Neural cell (in vitro differentiated cells): ENCODE data around the gene PHF3. TPM values are rescaled to one million over a fixed set of nuclear protein-coding genes. Genes with fewer than 3 reads are reported as not detected.

Source experiments
- H2AFZ ChIP-seq: fragments of 200-600, 300-800 bp; sonication (generic), shearing (Covaris generic); 2 replicates; pipeline ENCODE4 v1.6.0; 2014; ENCODE audit warnings: low read depth, mild to moderate bottlenecking, antibody characterized with exemption, low read length, moderate library complexity
- H3F3A ChIP-seq: fragments of 200-600 bp; shearing (Covaris generic); 2 replicates; pipeline ENCODE4 v1.6.1; 2016; ENCODE audit warnings: mild to moderate bottlenecking, moderate library complexity, mixed read lengths, antibody characterized with exemption, low read length; ENCODE audit not compliant: insufficient read depth, poor library complexity, severe bottlenecking
- H3K27ac ChIP-seq: fragments of 200-600, 300-800 bp; sonication (generic), shearing (Covaris generic); 2 replicates; pipeline ENCODE4 v1.5.1; 2014; ENCODE audit warnings: mild to moderate bottlenecking, low read length, moderate library complexity
- H3K27me3 ChIP-seq: fragments of 300-800, 200-600 bp; sonication (generic), shearing (Covaris generic); 2 replicates; pipeline ENCODE4 v1.6.0; 2014; ENCODE audit warnings: mild to moderate bottlenecking, low read depth, low read length, moderate library complexity; ENCODE audit not compliant: insufficient read depth
- H3K36me3 ChIP-seq: fragments of 300-800, 200-600 bp; sonication (generic), shearing (Covaris generic); 2 replicates; pipeline ENCODE4 v1.5.1; 2014; ENCODE audit warnings: mild to moderate bottlenecking, antibody characterized with exemption, low read length, moderate library complexity; ENCODE audit not compliant: insufficient read depth
- H3K4me2 ChIP-seq: fragments of 300-800, 200-600 bp; sonication (generic), shearing (Covaris generic); 2 replicates; pipeline ENCODE4 v1.6.0; 2014; ENCODE audit warnings: mild to moderate bottlenecking, low read length
- H3K4me3 ChIP-seq: fragments of 300-800, 200-600 bp; sonication (generic), shearing (Covaris generic); 2 replicates; pipeline ENCODE4 v1.5.1; 2014; ENCODE audit warnings: mild to moderate bottlenecking, low read length, moderate library complexity
- H3K79me2 ChIP-seq: fragments of 200-600 bp; shearing (Covaris generic); replicated peaks from 2 replicates; pipeline ENCODE4 v1.6.0; 2014; ENCODE audit warnings: mild to moderate bottlenecking, low read length, moderate library complexity; ENCODE audit not compliant: insufficient read depth
- H3K9ac ChIP-seq: fragments of 300-800, 200-600 bp; sonication (generic), shearing (Covaris generic); 2 replicates; pipeline ENCODE4 v1.6.1; 2016; ENCODE audit warnings: mild to moderate bottlenecking, low read length, mixed read lengths
- H3K9me2 ChIP-seq: fragments of 200-600 bp; shearing (Covaris generic); 2 replicates; pipeline ENCODE4 v1.6.1; 2016; ENCODE audit warnings: mild to moderate bottlenecking, low read length, mixed read lengths; ENCODE audit not compliant: insufficient read depth
- H3K9me3 ChIP-seq: fragments of 200-600, 300-800 bp; sonication (generic), shearing (Covaris generic); 2 replicates; pipeline ENCODE4 v1.6.1; 2016; ENCODE audit warnings: mild to moderate bottlenecking, mixed run types, low read length, moderate library complexity, mixed read lengths
- H4K20me1 ChIP-seq: fragments of 200-600 bp; shearing (Covaris generic); 2 replicates; pipeline ENCODE4 v1.6.1; 2016; ENCODE audit warnings: mild to moderate bottlenecking, mixed run types; ENCODE audit not compliant: insufficient read depth
- EP300 ChIP-seq: fragments of 450-650 bp; conservative IDR thresholded peaks from 2 replicates; pipeline ENCODE4 v1.6.1; 2014; ENCODE audit warnings: antibody characterized with exemption, mild to moderate bottlenecking, moderate library complexity; ENCODE audit not compliant: poor library complexity, severe bottlenecking
- EZH2 ChIP-seq: fragments of 200-600, 300-800 bp; shearing (Covaris generic), sonication (generic); IDR thresholded peaks from 2 replicates; pipeline ENCODE4 v1.6.1; 2014; ENCODE audit warnings: antibody characterized with exemption, low read length, borderline replicate concordance, mild to moderate bottlenecking; ENCODE audit not compliant: insufficient read depth, poor library complexity, severe bottlenecking
- MXI1 ChIP-seq: fragments of 450-650 bp; conservative IDR thresholded peaks from 2 replicates; pipeline ENCODE4 v1.6.1; 2014; ENCODE audit warnings: antibody characterized with exemption, mild to moderate bottlenecking; ENCODE audit not compliant: poor library complexity, severe bottlenecking
- POLR2AphosphoS5 ChIP-seq: IDR thresholded peaks from 2 replicates; pipeline ENCODE4 v1.6.1; 2012
- RAD21 ChIP-seq: fragments of 450-650 bp; conservative IDR thresholded peaks from 2 replicates; pipeline ENCODE4 v1.6.1; 2014; ENCODE audit warnings: antibody characterized with exemption, mild to moderate bottlenecking, moderate library complexity
- SMC3 ChIP-seq: fragments of 450-650 bp; conservative IDR thresholded peaks from 2 replicates; pipeline ENCODE4 v1.6.1; 2014; ENCODE audit warnings: antibody characterized with exemption, mild to moderate bottlenecking, moderate library complexity; ENCODE audit not compliant: poor library complexity
- TAF1 ChIP-seq: IDR thresholded peaks from 2 replicates; pipeline ENCODE4 v1.6.1; 2012; ENCODE audit warnings: low read depth
- polyA plus RNA-seq: library from polyadenylated mRNA; depleted of rRNA; stranded (reverse); fragments of >200 nt; gene quantifications from 2 replicates; pipeline ENCODE4 v1.2.3, GENCODE V29; 2014
- TF ChIP-seq, protein P1 (sequence below): IDR thresholded peaks from 2 replicates; pipeline ENCODE4 v1.6.1; 2012; ENCODE audit warnings: borderline replicate concordance
- TF ChIP-seq, protein P2 (sequence below): fragments of 450-650 bp; IDR thresholded peaks from 2 replicates; pipeline ENCODE4 v1.5.1; 2014; ENCODE audit warnings: antibody characterized with exemption, mild to moderate bottlenecking, moderate library complexity; ENCODE audit not compliant: poor library complexity, severe bottlenecking

Gene PHF3
- polyA plus RNA-seq, 1 donor from 2014 or later: 21.1 TPM

DNA sequence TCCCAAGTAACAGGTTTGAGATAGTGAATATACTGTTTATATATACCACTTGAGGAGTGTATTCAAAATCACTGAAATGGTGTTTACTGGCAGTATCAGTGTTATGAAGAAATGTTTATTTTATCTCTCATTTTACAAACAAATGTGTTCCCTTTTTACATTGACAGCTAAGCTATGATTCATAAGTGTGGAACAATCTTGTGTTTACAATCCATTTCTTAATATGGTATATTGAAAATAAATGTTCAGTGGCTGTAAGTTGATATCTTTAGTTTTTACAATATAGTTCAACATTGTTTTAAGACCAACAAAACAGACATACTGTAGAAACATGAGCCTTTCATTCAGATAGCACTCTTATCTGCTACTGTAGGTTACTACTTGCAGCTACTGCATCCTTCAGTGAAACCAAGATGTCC is 14.3 kb downstream of the PHF3 start:
- no peaks in the 10 kb centered on the region for H3K9me3 ChIP-seq
- H3K27me3 ChIP-seq: no peaks in the 10 kb centered on the region
- no peak overlapping the region for H3K9ac ChIP-seq
- no peaks in the 10 kb centered on the region for H3F3A ChIP-seq
- peaks cover 99% of the 10 kb centered on the region for H3K79me2 ChIP-seq
- TF ChIP-seq SMC3: no peak
- no peak for TF ChIP-seq MXI1
- TF ChIP-seq RAD21: no peak
- no peak for TF ChIP-seq TAF1
- TF ChIP-seq EP300: no peak
- TF ChIP-seq, protein P1, sequence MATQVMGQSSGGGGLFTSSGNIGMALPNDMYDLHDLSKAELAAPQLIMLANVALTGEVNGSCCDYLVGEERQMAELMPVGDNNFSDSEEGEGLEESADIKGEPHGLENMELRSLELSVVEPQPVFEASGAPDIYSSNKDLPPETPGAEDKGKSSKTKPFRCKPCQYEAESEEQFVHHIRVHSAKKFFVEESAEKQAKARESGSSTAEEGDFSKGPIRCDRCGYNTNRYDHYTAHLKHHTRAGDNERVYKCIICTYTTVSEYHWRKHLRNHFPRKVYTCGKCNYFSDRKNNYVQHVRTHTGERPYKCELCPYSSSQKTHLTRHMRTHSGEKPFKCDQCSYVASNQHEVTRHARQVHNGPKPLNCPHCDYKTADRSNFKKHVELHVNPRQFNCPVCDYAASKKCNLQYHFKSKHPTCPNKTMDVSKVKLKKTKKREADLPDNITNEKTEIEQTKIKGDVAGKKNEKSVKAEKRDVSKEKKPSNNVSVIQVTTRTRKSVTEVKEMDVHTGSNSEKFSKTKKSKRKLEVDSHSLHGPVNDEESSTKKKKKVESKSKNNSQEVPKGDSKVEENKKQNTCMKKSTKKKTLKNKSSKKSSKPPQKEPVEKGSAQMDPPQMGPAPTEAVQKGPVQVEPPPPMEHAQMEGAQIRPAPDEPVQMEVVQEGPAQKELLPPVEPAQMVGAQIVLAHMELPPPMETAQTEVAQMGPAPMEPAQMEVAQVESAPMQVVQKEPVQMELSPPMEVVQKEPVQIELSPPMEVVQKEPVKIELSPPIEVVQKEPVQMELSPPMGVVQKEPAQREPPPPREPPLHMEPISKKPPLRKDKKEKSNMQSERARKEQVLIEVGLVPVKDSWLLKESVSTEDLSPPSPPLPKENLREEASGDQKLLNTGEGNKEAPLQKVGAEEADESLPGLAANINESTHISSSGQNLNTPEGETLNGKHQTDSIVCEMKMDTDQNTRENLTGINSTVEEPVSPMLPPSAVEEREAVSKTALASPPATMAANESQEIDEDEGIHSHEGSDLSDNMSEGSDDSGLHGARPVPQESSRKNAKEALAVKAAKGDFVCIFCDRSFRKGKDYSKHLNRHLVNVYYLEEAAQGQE: no peak
- no peak for TF ChIP-seq POLR2AphosphoS5
- no peak for TF ChIP-seq EZH2
- TF ChIP-seq, protein P2, sequence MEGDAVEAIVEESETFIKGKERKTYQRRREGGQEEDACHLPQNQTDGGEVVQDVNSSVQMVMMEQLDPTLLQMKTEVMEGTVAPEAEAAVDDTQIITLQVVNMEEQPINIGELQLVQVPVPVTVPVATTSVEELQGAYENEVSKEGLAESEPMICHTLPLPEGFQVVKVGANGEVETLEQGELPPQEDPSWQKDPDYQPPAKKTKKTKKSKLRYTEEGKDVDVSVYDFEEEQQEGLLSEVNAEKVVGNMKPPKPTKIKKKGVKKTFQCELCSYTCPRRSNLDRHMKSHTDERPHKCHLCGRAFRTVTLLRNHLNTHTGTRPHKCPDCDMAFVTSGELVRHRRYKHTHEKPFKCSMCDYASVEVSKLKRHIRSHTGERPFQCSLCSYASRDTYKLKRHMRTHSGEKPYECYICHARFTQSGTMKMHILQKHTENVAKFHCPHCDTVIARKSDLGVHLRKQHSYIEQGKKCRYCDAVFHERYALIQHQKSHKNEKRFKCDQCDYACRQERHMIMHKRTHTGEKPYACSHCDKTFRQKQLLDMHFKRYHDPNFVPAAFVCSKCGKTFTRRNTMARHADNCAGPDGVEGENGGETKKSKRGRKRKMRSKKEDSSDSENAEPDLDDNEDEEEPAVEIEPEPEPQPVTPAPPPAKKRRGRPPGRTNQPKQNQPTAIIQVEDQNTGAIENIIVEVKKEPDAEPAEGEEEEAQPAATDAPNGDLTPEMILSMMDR: no peak
- no peak overlapping the region for H2AFZ ChIP-seq
- H3K4me2 ChIP-seq: no peak overlapping the region
- H3K36me3 ChIP-seq: no peaks in the 10 kb centered on the region
- no peak overlapping the region for H3K27ac ChIP-seq
- no peaks in the 10 kb centered on the region for H4K20me1 ChIP-seq
- no peaks in the 10 kb centered on the region for H3K9me2 ChIP-seq
- H3K4me3 ChIP-seq: no peak overlapping the region

DNA sequence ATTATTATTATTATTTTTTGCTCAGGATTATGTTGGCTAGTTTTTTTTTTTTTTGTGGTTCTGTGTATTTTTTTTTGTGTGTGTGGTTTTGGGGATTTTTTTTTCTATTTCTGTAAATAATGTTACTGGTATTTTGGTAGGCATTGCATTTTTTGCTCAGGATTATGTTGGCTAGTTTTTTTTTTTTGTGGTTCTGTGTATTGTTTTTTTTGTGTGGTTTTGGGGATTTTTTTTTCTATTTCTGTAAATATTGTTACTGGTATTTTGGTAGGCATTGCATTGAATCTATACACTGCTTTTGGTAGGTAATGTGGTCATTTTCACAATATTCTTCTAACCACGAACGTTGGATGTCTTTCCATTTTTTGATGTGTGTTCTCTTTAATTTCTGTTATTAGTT is 17.4 kb downstream of the PHF3 start:
- Histone ChIP-seq H3K36me3 (no peaks in the 10 kb centered on the region), H2AFZ (no peak overlapping the region), H3K27me3 (no peaks in the 10 kb centered on the region), H3K4me3 (no peak overlapping the region), H3K27ac (no peak overlapping the region), H3K9me2 (no peaks in the 10 kb centered on the region), H3K9ac (no peak overlapping the region), H3K79me2 (peaks cover 96% of the 10 kb centered on the region), H3F3A (no peaks in the 10 kb centered on the region), H4K20me1 (no peaks in the 10 kb centered on the region), H3K9me3 (no peaks in the 10 kb centered on the region), H3K4me2 (no peak overlapping the region)
- TF ChIP-seq, protein P2: no peak
- no peak for TF ChIP-seq SMC3
